ENCODE results near the gene ITPR2. TPM values are rescaled to one million over a fixed set of nuclear protein-coding genes. Genes with fewer than 3 reads are reported as not detected.
"Not testable (repeated sequence)": the region's sequence is repeated elsewhere in the genome, so short reads cannot be mapped to it uniquely, and the experiment has no call there.

The ITPR2 gene
- total RNA-seq, 1 donor from 2014 or later = 16.7 TPM

GRCh38 chr12:26648066-26648465 lies 184.9 kb downstream of the ITPR2 start:
- Mint-ChIP-seq H3K27ac (ENCODE audit: unreplicated experiment) (no peak overlapping the region), H3K36me3 (ENCODE audit: low read depth) (peaks cover 14% of the 10 kb centered on the region), H3K4me3 (no peak overlapping the region), H3K9me3 (peaks cover 6% of the 10 kb centered on the region), H3K4me1 (peaks cover 4% of the 10 kb centered on the region), H3K27me3 (ENCODE audit: low read depth) (no peaks in the 10 kb centered on the region)
- no peak for TF ChIP-seq CTCF (conservative IDR thresholded peaks at IDR 0.05)
- no peak for DNase-seq (ENCODE audit: low read depth, low spot score)

GRCh38 chr12:26647088-26647487 lies 185.9 kb downstream of the ITPR2 start:
- Mint-ChIP-seq H3K9me3 (peaks cover 6% of the 10 kb centered on the region), H3K36me3 (ENCODE audit: low read depth) (peaks cover 13% of the 10 kb centered on the region), H3K4me3 (no peak overlapping the region), H3K27me3 (ENCODE audit: low read depth) (no peaks in the 10 kb centered on the region), H3K4me1 (peaks cover 4% of the 10 kb centered on the region), H3K27ac (ENCODE audit: unreplicated experiment) (no peak overlapping the region)
- DNase-seq (ENCODE audit: low read depth, low spot score) = no peak
- TF ChIP-seq CTCF (conservative IDR thresholded peaks at IDR 0.05) = no peak

- TF ChIP-seq CTCF (conservative IDR thresholded peaks at IDR 0.05) = no peak
- Mint-ChIP-seq H3K36me3 (ENCODE audit: low read depth) (peaks cover 9% of the 10 kb centered on the region), H3K4me3 (no peak overlapping the region), H3K4me1 (peaks cover 4% of the 10 kb centered on the region), H3K27me3 (ENCODE audit: low read depth) (no peaks in the 10 kb centered on the region), H3K9me3 (peaks cover 6% of the 10 kb centered on the region), H3K27ac (ENCODE audit: unreplicated experiment) (no peak overlapping the region)
- DNase-seq (ENCODE audit: low read depth, low spot score) = no peak
These were observed 186.4 kb downstream of the ITPR2 start for GRCh38 chr12:26646571-26646970.

GRCh38 chr12:26644376-26644775 lies 188.6 kb downstream of the ITPR2 start:
- H3K4me3 Mint-ChIP-seq; H3K36me3 Mint-ChIP-seq (ENCODE audit: low read depth); H3K27me3 Mint-ChIP-seq (ENCODE audit: low read depth); DNase-seq (ENCODE audit: low read depth, low spot score); H3K9me3 Mint-ChIP-seq; H3K4me1 Mint-ChIP-seq; H3K27ac Mint-ChIP-seq (ENCODE audit: unreplicated experiment): not testable (repeated sequence)

GRCh38 chr12:26643532-26644315 lies 189.3 kb downstream of the ITPR2 start:
- no peak overlapping the region for H3K27ac Mint-ChIP-seq (ENCODE audit: unreplicated experiment)
- DNase-seq (ENCODE audit: low read depth, low spot score) = no peak
- H3K27me3 Mint-ChIP-seq (ENCODE audit: low read depth) = no peaks in the 10 kb centered on the region
- no peak overlapping the region for H3K4me3 Mint-ChIP-seq
- peaks cover 4% of the 10 kb centered on the region for H3K36me3 Mint-ChIP-seq (ENCODE audit: low read depth)
- peaks cover 2% of the 10 kb centered on the region for H3K9me3 Mint-ChIP-seq
- TF ChIP-seq CTCF (conservative IDR thresholded peaks at IDR 0.05) = no peak
- H3K4me1 Mint-ChIP-seq = peaks cover 4% of the 10 kb centered on the region

GRCh38 chr12:26642361-26642760 lies 190.6 kb downstream of the ITPR2 start:
- no peaks in the 10 kb centered on the region for H3K27me3 Mint-ChIP-seq (ENCODE audit: low read depth)
- TF ChIP-seq CTCF (conservative IDR thresholded peaks at IDR 0.05) = no peak
- no peak overlapping the region for H3K4me3 Mint-ChIP-seq
- no peak overlapping the region for H3K27ac Mint-ChIP-seq (ENCODE audit: unreplicated experiment)
- peaks cover 4% of the 10 kb centered on the region for H3K36me3 Mint-ChIP-seq (ENCODE audit: low read depth)
- no peak for DNase-seq (ENCODE audit: low read depth, low spot score)
- H3K9me3 Mint-ChIP-seq = peaks cover 2% of the 10 kb centered on the region
- peaks cover 4% of the 10 kb centered on the region for H3K4me1 Mint-ChIP-seq
